RWPE2 (cell line): ENCODE measurements around the gene NPIPA3.
"Not testable (repeated sequence)": the region's sequence is repeated elsewhere in the genome, so short reads cannot be mapped to it uniquely, and the experiment has no call there.

Source experiments
- ATAC-seq: fragments of 200-7000 bp; cut with Tn5 transposase; 3 replicates; pipeline ENCODE4 v1.9.1; 2021; ENCODE audit warnings: low read depth
- DNase-seq: peaks from one replicate; pipeline ENCODE4 v3.0.0-alpha.2; 2020; ENCODE audit warnings: low spot score
- H3K27ac ChIP-seq: fragments of 450-650 bp; 2 replicates; pipeline ENCODE4 v1.5.1; 2017; ENCODE audit warnings: mild to moderate bottlenecking; ENCODE audit not compliant: poor library complexity, severe bottlenecking
- H3K27me3 ChIP-seq: fragments of 250-450 bp; sonication (Bioruptor Pico); 2 replicates; pipeline ENCODE4 v1.5.1; 2021; ENCODE audit warnings: mild to moderate bottlenecking, moderate library complexity; ENCODE audit not compliant: insufficient read depth, poor library complexity, severe bottlenecking
- H3K36me3 ChIP-seq: fragments of 250-450 bp; sonication (Bioruptor Pico); 2 replicates; pipeline ENCODE4 v1.5.1; 2020; ENCODE audit warnings: low read depth, mild to moderate bottlenecking, moderate library complexity
- H3K4me1 ChIP-seq: fragments of 250-450 bp; sonication (Bioruptor Pico); 2 replicates; pipeline ENCODE4 v1.5.1; 2021; ENCODE audit warnings: mild to moderate bottlenecking, moderate library complexity; ENCODE audit not compliant: insufficient read depth, poor library complexity, severe bottlenecking
- H3K4me3 ChIP-seq: fragments of 250-450 bp; sonication (Bioruptor Pico); 2 replicates; pipeline ENCODE4 v1.5.1; 2021; ENCODE audit warnings: mild to moderate bottlenecking, moderate library complexity; ENCODE audit not compliant: severe bottlenecking
- H3K9me3 ChIP-seq: fragments of 250-450 bp; sonication (Bioruptor Pico); 2 replicates; pipeline ENCODE4 v1.5.1; 2021; ENCODE audit warnings: mild to moderate bottlenecking, moderate library complexity; ENCODE audit not compliant: severe bottlenecking
- CTCF ChIP-seq: fragments of 450-650 bp; IDR thresholded peaks from one replicate; pipeline ENCODE4 v1.5.1; 2017; ENCODE audit warnings: mild to moderate bottlenecking, moderate library complexity; ENCODE audit not compliant: poor library complexity, severe bottlenecking

Gene NPIPA3

GRCh38 chr16:14681115-14681514 is 22.1 kb upstream of the NPIPA3 start:
- no peak overlapping the region for H3K4me3 ChIP-seq
- no peak for TF ChIP-seq CTCF
- ATAC-seq (no peak), DNase-seq (no peak)
- H3K9me3 ChIP-seq, result no peaks in the 10 kb centered on the region
- H3K36me3 ChIP-seq, result no peaks in the 10 kb centered on the region
- H3K27me3 ChIP-seq, result no peaks in the 10 kb centered on the region
- H3K4me1 ChIP-seq, result no peaks in the 10 kb centered on the region
- H3K27ac ChIP-seq, result no peak overlapping the region

GRCh38 chr16:14682121-14682520 is 21.1 kb upstream of the NPIPA3 start:
- no peaks in the 10 kb centered on the region for H3K9me3 ChIP-seq
- DNase-seq (no peak), ATAC-seq (no peak)
- H3K4me1 ChIP-seq, result no peaks in the 10 kb centered on the region
- H3K27me3 ChIP-seq, result no peaks in the 10 kb centered on the region
- H3K4me3 ChIP-seq, result no peak overlapping the region
- no peak for TF ChIP-seq CTCF
- no peak overlapping the region for H3K27ac ChIP-seq
- no peaks in the 10 kb centered on the region for H3K36me3 ChIP-seq

- not testable (repeated sequence) for H3K4me3 ChIP-seq, DNase-seq, H3K27me3 ChIP-seq, ATAC-seq, H3K9me3 ChIP-seq, H3K4me1 ChIP-seq, H3K36me3 ChIP-seq, H3K27ac ChIP-seq
Observed at GRCh38 chr16:14685870-14686793, 17.1 kb upstream of the NPIPA3 start.

GRCh38 chr16:14694129-14694528 is 9.1 kb upstream of the NPIPA3 start, which contains the start of gene PLA2G10:
PLA2G10 (minus strand) TSS chr16:14694308; CDS start chr16:14694229, 79 bp downstream.
- not testable (repeated sequence) for H3K27ac ChIP-seq, H3K36me3 ChIP-seq, DNase-seq, H3K9me3 ChIP-seq, H3K27me3 ChIP-seq, H3K4me1 ChIP-seq, H3K4me3 ChIP-seq
- peak; percentile 89 for ATAC-seq

- not testable (repeated sequence) for H3K4me3 ChIP-seq, H3K9me3 ChIP-seq, H3K27ac ChIP-seq, H3K4me1 ChIP-seq, H3K36me3 ChIP-seq, H3K27me3 ChIP-seq, DNase-seq
- TF ChIP-seq CTCF, result peak; percentile 25
- peak; percentile 56 for ATAC-seq
Observed at GRCh38 chr16:14701859-14702258, 1.4 kb upstream of the NPIPA3 start.

GRCh38 chr16:14702672-14703071 is 539 bp upstream of the NPIPA3 start:
- not testable (repeated sequence) for H3K4me1 ChIP-seq, ATAC-seq, H3K4me3 ChIP-seq, DNase-seq, H3K27ac ChIP-seq, H3K27me3 ChIP-seq, H3K36me3 ChIP-seq, H3K9me3 ChIP-seq

- H3K27ac ChIP-seq, DNase-seq, H3K4me1 ChIP-seq, H3K9me3 ChIP-seq, H3K36me3 ChIP-seq, H3K27me3 ChIP-seq, H3K4me3 ChIP-seq: not testable (repeated sequence)
- ATAC-seq, result peak; percentile 84
Observed at GRCh38 chr16:14733233-14733632, 30.0 kb downstream of the NPIPA3 start.

GRCh38 chr16:14740832-14741385 is 37.7 kb downstream of the NPIPA3 start:
- not testable (repeated sequence) for H3K27me3 ChIP-seq, H3K27ac ChIP-seq, H3K9me3 ChIP-seq, H3K4me3 ChIP-seq, H3K36me3 ChIP-seq, DNase-seq, H3K4me1 ChIP-seq
- peak; percentile 56 for ATAC-seq

- not testable (repeated sequence) for H3K4me1 ChIP-seq, H3K9me3 ChIP-seq, DNase-seq, H3K4me3 ChIP-seq, H3K36me3 ChIP-seq, ATAC-seq, H3K27ac ChIP-seq, H3K27me3 ChIP-seq
Observed at GRCh38 chr16:14741794-14742193, 38.6 kb downstream of the NPIPA3 start.
